ENCODE results near the gene F11R.
"Not testable (repeated sequence)": the region's sequence is repeated elsewhere in the genome, so short reads cannot be mapped to it uniquely, and the experiment has no call there.

DNA sequence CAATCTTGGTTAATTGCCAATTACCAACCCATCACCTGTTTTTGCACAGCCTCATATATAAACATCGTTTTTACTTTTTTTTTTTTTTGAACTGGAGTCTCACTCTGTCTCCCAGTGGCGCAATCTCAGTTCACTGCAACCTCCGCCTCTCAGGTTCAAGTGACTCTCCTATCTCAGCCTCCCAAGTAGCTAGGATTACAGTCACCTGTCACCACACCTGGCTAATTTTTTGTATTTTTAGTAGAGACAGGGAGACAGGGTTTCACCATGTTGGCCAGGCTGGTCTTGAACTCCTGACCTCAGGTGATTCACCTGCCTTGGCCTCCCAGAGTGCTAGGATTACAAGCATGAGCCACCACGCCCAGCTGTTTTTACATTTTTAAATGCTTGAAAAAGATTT lies 28.9 kb downstream of the F11R start:
- TF ChIP-seq, protein P1, sequence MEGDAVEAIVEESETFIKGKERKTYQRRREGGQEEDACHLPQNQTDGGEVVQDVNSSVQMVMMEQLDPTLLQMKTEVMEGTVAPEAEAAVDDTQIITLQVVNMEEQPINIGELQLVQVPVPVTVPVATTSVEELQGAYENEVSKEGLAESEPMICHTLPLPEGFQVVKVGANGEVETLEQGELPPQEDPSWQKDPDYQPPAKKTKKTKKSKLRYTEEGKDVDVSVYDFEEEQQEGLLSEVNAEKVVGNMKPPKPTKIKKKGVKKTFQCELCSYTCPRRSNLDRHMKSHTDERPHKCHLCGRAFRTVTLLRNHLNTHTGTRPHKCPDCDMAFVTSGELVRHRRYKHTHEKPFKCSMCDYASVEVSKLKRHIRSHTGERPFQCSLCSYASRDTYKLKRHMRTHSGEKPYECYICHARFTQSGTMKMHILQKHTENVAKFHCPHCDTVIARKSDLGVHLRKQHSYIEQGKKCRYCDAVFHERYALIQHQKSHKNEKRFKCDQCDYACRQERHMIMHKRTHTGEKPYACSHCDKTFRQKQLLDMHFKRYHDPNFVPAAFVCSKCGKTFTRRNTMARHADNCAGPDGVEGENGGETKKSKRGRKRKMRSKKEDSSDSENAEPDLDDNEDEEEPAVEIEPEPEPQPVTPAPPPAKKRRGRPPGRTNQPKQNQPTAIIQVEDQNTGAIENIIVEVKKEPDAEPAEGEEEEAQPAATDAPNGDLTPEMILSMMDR (IDR thresholded peaks at IDR 0.05), result not testable (repeated sequence)
- not testable (repeated sequence) for TF ChIP-seq POLR2A (IDR thresholded peaks at IDR 0.05)

Data from testis (tissue), 2 donors.